ENCODE data around the gene PTCHD1. TPM values are rescaled to one million over a fixed set of nuclear protein-coding genes. Genes with fewer than 3 reads are reported as not detected.

Gene PTCHD1
- polyA plus RNA-seq, 2 of the 4 experiments (the other 2 are of a cell fraction) = not detected

DNA sequence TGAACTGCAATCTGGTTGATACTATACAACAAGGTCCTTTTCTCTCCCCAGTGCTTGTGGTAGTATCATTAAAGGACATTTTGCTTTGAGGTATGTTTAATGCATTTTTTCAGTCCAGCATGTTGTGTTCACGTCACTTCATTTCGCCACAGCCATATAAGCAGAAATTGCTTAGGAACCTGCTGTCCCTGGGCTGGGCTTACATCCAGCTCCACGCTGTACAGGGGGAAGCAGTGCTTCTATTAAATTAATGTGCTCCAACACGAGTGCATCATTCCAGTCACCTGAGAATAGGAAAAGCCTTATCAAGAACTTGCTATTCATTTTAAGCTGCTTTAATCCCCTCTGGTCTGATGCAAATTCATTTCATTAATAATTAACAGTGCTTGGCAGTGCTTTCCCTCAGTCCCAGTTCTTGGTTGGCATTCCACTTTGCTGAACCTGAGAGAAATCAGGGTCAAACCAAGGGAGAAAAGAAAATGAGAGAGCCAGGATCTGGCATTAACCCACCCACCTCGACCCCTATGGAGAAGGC, 47.4 kb upstream of the PTCHD1 start:
- Histone ChIP-seq H3K4me2 (no peak overlapping the region), H3K4me1 (no peaks in the 10 kb centered on the region), H3K9me3 (no peaks in the 10 kb centered on the region), H3K27ac (no peak overlapping the region), H3K4me3 (no peak overlapping the region)
- DNase-seq (ENCODE audit: low read depth in 1 of 2, low spot score in 1 of 2) = no peak
- TF ChIP-seq HOXB5 (CRISPR knock-in tag; IDR thresholded peaks at IDR 0.05) (no peak), RARB (CRISPR knock-in tag; IDR thresholded peaks at IDR 0.05) (no peak), CBX2 (IDR thresholded peaks at IDR 0.05; ENCODE audit: borderline replicate concordance, low read depth) (no peak), HES2 (IDR thresholded peaks at IDR 0.05) (no peak), RAD21 (conservative IDR thresholded peaks at IDR 0.05 in 1 of 2, IDR thresholded peaks at IDR 0.05 in 1 of 2) (no peak), REST (IDR thresholded peaks at IDR 0.05) (no peak)
- TF ChIP-seq, protein P1, sequence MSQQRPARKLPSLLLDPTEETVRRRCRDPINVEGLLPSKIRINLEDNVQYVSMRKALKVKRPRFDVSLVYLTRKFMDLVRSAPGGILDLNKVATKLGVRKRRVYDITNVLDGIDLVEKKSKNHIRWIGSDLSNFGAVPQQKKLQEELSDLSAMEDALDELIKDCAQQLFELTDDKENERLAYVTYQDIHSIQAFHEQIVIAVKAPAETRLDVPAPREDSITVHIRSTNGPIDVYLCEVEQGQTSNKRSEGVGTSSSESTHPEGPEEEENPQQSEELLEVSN (IDR thresholded peaks at IDR 0.05; ENCODE audit: borderline replicate concordance, low read depth) = no peak
- TF ChIP-seq, protein P2, sequence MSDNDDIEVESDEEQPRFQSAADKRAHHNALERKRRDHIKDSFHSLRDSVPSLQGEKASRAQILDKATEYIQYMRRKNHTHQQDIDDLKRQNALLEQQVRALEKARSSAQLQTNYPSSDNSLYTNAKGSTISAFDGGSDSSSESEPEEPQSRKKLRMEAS (IDR thresholded peaks at IDR 0.05) = no peak
- POLR2A ChIA-PET = no interaction called here
- 5% methylated on average over 4 of the region's 5 CpGs for WGBS (ENCODE audit: missing lambda C conversion rate)
- ATAC-seq = no peak
- CTCF ChIA-PET = no interaction called here
- FAIRE-seq = no peak

- no peak overlapping the region for H3K4me3 ChIP-seq
- ATAC-seq = no peak
- no peak overlapping the region for H3K4me2 ChIP-seq
- ChIA-PET CTCF (no interaction called here), POLR2A (no interaction called here)
- 44% methylated on average over 8 of the region's 8 CpGs for WGBS (ENCODE audit: missing lambda C conversion rate)
- no peaks in the 10 kb centered on the region for H3K9me3 ChIP-seq
- TF ChIP-seq HEYL (CRISPR knock-in tag; IDR thresholded peaks at IDR 0.05) = no peak
- TF ChIP-seq HOXB5 (CRISPR knock-in tag; IDR thresholded peaks at IDR 0.05) = no peak
- no peak for TF ChIP-seq ATOH8 (CRISPR knock-in tag; IDR thresholded peaks at IDR 0.05; ENCODE audit: low read depth)
- TF ChIP-seq, protein P3, sequence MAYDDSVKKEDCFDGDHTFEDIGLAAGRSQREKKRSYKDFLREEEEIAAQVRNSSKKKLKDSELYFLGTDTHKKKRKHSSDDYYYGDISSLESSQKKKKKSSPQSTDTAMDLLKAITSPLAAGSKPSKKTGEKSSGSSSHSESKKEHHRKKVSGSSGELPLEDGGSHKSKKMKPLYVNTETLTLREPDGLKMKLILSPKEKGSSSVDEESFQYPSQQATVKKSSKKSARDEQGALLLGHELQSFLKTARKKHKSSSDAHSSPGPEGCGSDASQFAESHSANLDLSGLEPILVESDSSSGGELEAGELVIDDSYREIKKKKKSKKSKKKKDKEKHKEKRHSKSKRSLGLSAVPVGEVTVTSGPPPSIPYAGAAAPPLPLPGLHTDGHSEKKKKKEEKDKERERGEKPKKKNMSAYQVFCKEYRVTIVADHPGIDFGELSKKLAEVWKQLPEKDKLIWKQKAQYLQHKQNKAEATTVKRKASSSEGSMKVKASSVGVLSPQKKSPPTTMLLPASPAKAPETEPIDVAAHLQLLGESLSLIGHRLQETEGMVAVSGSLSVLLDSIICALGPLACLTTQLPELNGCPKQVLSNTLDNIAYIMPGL (CRISPR knock-in tag; IDR thresholded peaks at IDR 0.05; ENCODE audit: borderline replicate concordance) = no peak
- no peak for TF ChIP-seq USF2 (IDR thresholded peaks at IDR 0.05)
- no peak for TF ChIP-seq PHF8 (IDR thresholded peaks at IDR 0.05; ENCODE audit: borderline replicate concordance, low read depth)
- TF ChIP-seq TP53 (CRISPR knock-in tag; IDR thresholded peaks at IDR 0.05) = no peak
- TF ChIP-seq NPAS2 (CRISPR knock-in tag; IDR thresholded peaks at IDR 0.05; ENCODE audit: borderline replicate concordance) = no peak
- TF ChIP-seq CTCF (IDR thresholded peaks at IDR 0.05) = no peak
- TF ChIP-seq RAD21 (conservative IDR thresholded peaks at IDR 0.05 in 1 of 2, IDR thresholded peaks at IDR 0.05 in 1 of 2) = no peak
- no peak for TF ChIP-seq NR3C1 (IDR thresholded peaks at IDR 0.05)
- no peak for TF ChIP-seq ZNF302 (CRISPR knock-in tag; IDR thresholded peaks at IDR 0.05)
- no peak for TF ChIP-seq MAZ (IDR thresholded peaks at IDR 0.05; ENCODE audit: borderline replicate concordance, low read depth, low read length)
- no peak for TF ChIP-seq NFE2L2 (conservative IDR thresholded peaks at IDR 0.05; ENCODE audit: low read length)
- no peak for TF ChIP-seq MAFK (IDR thresholded peaks at IDR 0.05; ENCODE audit: partially characterized antibody)
- TF ChIP-seq RNF2 (IDR thresholded peaks at IDR 0.05; ENCODE audit: borderline replicate concordance, low read depth) = no peak
- TF ChIP-seq HOXB13 (CRISPR knock-in tag; IDR thresholded peaks at IDR 0.05; ENCODE audit: low read depth) = no peak
- TF ChIP-seq, protein P2 (IDR thresholded peaks at IDR 0.05) = no peak
- H3K4me1 ChIP-seq = no peaks in the 10 kb centered on the region
- FAIRE-seq = no peak
- no peak overlapping the region for H3K27ac ChIP-seq
- no peak for DNase-seq (ENCODE audit: low read depth in 1 of 2, low spot score in 1 of 2)
These were observed 42.2 kb upstream of the PTCHD1 start for GRCh38 chrX:23292354-23292987.
